Measurements from ENCODE around the gene PIK3R3. TPM values are rescaled to one million over a fixed set of nuclear protein-coding genes. Genes with fewer than 3 reads are reported as not detected.

The PIK3R3 gene
- polyA plus RNA-seq, 5 donors = 16.4 to 35.7 (median 22.5) TPM

DNA sequence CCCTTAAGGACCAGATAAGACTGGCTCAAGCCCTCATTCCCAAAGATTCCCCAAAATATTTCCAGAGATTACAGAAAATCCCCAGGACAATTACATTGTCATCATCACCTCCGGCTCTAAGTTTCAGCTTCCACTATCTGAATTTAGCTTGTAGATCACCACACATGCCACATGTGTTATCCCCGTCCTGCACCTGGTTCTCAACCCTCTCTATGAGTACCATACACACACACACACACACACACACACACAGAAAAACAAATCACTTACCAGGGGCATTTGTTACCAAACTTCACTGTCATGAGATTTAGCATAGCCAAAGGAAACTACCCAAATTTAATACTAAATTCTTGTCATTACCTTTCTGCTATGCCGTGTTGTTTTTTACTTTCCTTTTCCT, 27.1 kb upstream of the PIK3R3 start:
- DNase-seq = no peak

DNA sequence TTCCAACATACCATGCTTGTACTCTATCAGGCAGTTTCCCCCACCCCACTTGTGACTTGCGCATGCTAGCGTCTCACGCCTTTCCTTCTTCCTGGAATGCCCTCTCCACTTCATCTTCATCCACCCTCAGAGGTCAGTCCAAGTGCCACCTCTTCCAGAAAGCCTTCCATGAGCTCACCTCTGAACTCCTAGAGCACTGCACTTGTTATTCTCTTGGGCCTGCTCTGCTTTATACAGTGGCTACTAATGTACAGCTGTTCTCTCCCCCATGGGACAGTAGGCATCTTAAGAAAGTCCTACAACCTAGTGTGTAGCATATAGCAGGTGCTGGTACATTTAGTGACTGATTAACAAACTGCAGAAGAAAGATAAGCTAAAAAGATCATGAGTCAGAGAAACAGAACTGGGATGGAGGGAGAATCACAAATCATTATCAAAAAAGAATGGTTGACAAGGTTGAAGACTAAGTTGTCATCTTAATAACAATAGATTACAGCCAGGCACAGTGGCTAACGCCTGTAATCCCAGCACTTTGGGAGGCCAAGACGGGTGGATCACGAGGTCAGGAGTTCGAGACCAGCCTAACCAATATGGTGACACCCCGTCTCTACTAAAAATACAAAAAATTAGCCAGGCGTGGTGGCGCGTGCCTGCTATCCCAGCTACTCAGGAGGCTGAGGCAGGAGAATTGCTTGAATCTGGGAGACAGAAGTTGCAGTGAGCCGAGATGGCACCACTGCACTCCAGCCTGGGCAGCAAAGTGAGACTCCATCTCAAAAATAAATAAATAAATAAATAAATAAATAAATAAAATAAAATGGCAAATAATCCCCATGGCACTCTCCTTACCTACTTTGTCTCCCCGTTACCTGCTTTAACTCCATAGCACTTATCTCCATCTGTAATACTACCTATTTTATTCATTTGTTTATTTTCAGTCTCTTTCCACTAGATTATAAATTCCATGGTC, 26.2 kb upstream of the PIK3R3 start:
- no peak for DNase-seq

DNA sequence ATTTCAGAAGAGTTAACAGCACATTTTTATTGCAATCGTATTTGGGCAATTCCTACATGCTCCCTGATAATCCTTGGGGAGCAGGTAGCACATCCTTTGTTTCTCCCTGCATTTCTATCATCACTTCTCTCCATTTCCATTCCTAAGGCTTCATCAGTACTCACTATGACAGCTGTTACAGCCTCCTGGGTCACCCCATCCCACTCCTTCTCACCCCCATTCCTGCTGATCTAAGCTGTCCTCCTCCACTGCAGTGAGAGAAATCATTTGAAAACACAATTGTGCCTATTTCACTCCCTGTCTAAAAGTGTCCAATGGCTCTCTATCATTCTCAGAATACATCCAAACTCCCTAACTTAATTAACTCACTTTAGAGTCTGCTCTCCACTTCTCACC, 25.5 kb upstream of the PIK3R3 start:
- no peak for DNase-seq

DNA sequence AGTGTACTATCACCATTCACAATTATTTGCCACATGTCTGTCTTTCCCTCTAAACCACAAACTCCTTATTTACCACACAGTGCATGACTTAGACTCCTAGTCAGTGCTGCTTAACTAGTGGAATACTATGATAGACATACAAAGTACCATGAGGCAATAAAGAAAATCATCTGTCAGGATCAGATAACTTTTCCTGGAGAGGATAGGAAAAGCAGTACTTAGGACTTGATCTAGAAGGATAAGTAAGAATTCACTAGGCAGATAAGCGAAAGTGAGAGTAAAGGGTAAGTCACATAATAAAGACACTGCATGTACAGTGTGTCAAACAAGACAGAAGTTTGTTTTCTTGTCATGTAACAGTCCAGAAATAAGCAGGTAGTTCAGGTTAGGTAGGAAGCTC, 21.3 kb upstream of the PIK3R3 start:
- DNase-seq = no peak

DNA sequence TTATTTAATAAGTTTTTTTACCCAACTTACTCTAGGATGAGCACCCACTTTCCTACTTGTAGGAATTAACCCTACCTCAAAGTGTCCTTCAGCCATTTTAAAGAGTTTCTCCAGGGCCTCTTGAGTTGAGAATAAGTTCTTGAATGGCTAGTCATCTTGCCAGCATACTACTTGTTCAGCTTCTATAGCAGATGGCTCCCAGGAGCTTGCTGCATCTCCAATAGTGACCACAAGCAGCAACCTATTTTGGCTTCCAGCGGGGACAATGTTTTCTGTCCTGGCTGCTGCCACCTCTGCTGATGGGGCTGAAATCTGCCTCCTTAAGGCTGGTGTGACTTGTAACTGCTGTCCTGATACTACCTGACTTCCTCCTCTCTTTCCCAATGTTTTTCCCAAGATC, 20.8 kb upstream of the PIK3R3 start:
- DNase-seq = no peak

DNA sequence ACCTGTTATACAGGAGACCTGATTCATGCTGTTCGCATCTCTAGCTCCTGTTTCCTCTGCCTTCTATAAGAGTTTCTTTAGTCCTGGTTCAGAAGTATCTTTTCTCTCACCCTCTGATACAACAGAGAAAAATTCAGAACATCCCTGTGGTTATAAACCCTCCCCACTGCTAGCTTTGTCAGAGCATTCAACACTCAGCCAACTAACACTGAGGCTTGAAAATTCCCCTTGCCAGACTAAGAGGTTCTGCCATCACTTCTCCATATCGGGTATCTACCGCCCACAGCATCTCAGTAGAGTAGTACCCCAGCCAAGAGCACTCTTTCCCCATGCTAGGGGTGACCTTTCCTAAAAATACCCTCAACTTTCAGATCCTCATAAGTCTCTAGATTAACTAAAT, 19.6 kb upstream of the PIK3R3 start:
- no peak for DNase-seq

DNA sequence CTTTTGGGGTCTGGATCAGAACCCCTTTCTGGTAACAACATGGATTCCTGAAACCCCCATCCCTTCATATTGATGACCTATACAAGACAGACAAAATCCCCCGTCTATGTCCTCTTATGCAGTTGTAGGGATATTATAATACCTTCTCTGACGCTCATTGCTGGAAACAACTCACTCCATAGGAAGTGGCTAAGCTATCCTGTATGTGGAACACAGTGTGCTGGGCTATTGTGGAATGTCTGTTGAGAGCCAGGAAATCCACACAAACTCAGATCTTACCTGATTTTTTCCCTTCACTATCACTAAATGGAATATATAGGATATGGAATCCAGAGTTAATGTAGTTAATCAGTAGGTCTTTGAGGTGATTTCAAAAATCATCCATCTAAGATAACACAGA, 17.7 kb upstream of the PIK3R3 start:
- DNase-seq = no peak

DNA sequence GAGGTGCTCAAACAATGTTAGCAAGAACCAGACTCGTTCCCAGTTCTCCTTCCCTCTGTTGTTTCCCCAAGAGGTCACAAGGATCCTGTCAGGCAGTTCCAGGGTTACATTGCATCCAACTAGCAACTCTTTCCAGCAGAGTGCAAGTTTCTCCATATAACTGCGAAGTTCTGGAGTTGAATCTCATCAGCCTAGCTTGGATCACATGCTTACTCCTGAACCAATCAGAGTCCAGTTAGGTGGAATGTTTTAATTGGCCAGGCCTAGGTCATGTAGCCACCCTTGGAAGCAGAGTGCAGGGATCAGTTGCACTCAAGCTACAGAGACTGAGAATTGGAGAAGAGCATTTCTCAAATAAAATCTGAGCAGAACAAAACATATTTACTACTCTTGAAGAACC, 15.9 kb upstream of the PIK3R3 start:
- DNase-seq = no peak

DNA sequence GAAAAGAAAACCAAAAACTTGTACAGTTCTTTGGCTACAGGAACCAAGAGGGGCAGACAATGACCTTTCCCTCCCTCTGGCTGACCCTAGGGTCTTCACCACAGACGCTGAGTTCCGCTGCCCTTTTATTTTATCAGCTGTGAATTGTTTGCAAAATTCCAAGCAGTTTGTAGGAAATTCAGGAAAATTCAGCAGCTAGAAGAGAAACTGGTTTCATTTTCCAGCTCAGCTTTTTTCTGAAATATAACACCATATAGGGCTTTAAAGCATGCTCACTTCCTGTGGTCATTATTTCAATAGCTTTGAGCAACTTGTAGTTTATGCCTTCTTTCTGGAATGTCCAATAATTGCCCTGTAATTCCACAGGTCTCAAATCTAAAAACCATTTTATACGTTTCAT, 5.5 kb upstream of the PIK3R3 start:
- no peak for DNase-seq

DNA sequence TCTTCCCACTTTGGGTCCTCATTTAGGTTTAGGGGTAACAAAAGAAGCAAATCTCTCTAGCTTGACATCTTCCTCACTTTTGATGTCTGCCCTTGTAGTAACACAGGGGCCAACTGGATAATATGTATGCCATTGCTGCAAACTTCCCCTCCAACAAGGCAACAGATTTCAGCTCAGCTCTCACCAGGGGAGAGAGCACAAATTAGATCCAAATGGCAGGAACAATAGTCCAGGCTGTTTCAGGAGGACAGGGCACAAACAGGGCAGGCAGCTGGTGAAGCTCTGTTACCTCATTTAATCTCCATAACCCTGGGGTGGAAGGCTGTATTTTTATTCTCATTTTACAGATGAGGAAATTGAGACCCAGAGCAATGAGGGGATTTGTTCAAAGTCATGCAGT, 4.3 kb upstream of the PIK3R3 start:
- no peak for DNase-seq

DNA sequence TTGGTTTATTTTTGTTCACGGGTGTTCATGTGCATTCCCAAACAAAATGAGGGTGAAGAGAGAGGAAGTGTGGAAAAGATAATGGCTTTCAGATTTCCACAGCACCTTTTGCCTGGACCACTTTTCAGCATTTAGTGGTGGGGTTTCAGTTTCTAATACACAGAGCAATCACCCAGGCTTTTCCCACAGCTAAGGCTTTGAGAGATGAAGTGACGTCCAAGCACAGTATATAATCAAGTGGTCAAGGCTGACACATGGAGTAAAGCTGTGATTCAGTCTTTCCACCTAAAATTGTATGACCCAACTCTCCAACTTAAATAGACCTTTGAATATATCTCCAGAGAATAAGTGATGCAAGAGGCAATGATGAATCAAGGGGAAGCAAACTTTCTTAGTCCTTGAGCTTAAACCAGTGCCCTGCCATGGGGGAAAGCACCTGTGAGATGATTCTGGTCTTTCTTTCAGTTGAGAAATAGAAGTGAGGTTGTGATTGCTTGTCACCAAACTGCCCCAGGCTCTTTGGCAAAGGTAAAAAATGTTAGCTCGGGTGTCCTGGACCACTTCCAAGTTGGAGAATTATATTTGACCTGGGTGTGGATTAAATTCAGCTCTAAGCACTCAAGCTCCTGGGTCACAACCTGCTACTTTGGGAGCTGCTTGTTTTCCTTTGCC, 2.4 kb upstream of the PIK3R3 start:
- DNase-seq = no peak

DNA sequence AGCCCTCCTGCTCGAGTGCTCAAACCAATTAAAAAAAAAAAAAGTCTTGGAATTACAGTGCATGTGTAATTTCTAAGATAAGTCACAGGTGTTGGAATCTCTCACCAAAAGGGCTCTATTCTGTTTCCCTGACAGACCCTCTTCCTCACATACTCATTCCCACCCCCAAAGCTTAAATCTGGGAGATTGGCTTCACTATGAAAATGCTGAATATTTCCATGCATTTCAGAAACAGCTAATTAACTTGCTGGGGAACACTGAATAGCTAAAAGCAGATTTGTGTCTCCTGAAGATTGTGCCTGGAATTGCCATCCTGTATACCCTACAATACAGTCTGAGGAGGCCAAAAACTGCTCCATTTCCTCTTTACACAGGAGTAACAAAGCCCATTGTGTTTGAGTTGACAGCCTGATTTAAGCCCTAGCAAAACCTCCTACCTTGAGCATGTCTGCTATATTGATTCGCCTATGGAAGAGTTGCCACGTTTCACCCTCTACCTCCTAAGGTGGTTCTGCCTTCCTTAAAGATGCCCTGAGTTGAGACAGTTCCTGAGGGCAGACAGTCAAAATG, 1.4 kb upstream of the PIK3R3 start:
- no peak for DNase-seq

DNA sequence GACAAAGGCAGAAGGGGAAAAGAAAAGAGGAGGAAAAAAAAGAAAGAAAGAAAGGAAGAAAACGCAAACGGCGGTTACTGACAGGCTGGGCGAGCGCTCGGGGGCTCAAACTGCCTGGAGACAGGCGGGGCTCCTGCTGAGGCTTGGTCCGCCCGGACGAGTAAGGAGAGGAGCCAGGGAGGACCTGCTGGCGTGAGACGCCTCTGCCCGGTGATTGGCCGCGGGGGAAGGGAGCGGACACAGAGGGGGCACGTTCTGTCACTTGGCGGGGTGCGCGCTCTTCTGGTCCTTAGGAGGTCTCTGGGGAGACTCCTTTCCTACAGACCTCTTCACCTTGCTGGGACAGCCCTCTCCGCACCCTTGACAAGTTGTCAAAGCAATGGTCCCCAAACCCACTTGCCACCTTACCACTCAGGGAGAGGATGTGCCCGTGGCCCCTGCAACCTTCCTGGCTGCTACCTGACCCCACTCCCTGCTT, 791 bp upstream of the PIK3R3 start:
- DNase-seq = no peak

DNA sequence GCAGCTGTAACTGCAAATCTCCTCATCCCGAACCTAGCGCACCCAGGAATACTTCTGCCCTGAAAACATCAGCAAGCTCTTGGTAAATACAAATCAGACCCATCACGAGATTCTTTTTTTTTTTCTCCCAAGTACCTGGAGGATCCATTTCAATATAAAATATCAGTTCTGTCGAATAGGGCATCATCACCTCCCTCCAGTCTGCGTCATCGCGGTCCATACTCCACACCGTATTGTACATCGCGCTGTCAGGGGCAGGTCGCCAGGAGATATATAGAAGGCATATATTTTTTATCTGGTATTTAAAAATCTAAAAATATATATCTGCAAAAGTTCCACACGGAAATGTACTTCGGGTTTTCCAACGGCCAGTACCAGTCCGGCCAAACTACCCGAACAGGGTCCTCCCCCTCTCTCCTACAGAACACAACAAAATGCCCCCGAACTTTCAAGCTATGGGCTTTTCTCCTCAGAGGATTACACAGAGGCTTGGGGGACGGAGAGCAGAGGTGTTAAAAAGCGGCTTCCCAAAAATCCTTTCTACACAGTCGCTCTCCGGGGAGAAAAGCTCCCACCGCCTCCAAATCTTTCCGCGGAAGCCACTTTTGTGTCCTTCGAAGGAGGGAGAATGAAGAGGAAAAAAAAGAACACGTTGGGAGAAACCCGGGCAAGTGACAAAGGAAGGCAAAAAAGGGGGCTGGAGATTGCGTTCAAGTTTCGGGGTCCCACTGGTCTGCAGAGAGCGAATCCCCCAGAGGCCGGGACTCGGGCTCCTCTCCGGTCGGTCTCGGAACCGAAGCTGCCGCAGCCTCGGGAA, 509 bp downstream of the PIK3R3 start:
- peak in 1 of 2 donors; percentile 46 for DNase-seq

DNA sequence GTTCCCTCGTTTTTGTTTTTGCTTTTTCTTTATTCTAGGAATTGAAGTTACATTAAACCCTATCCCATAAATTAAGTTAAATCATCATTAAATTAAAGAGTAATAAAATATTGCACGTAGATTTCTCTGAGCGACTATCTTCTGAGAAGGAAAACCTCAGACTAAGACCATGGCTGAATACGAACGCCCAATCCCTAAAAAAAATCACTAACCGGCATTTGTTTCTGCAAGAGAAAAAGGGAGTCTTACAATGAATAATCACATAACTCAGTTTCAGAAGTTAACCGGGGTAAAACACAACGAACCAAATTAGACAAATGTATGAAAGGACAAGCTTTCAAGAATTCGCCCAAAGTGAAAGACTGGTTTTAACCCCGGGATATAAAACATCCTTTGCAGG, 1.3 kb downstream of the PIK3R3 start:
- DNase-seq = no peak

DNA sequence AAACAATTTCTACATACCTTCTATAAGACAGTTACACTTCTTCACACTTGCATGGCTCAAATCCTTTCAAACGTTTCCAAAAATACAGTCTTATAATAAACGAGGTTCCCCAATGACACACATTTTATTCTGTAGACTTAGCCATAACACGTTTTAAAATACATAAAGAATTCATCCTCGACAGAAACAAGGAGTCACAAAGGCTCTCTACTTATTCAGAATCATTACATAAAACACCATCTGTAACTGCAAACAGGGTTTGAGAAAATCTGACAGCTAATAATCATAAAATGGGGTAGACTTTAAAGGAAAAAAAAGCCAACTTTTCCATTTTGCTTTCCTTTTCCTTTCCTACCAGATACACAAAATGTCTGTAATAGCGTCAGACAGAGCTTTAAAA, 1.8 kb downstream of the PIK3R3 start:
- DNase-seq = no peak

DNA sequence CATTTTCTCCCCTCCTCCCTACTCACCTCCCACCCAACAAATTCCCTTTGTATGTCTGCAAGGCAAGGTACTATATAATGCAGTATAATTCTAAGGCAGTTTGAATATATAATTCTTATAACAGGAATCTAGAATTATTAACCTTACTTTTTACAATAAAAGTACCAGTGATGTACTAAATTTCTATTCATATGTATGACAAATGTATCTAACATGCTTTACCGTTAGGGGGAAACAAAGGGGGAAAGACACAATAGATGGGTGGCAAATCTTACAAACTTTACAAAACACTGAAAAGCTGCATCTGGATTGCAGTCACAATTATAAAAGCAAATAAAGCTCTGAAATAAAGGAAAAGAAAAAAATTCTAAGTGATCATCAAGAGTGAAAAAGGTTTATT, 2.3 kb downstream of the PIK3R3 start:
- DNase-seq = no peak

DNA sequence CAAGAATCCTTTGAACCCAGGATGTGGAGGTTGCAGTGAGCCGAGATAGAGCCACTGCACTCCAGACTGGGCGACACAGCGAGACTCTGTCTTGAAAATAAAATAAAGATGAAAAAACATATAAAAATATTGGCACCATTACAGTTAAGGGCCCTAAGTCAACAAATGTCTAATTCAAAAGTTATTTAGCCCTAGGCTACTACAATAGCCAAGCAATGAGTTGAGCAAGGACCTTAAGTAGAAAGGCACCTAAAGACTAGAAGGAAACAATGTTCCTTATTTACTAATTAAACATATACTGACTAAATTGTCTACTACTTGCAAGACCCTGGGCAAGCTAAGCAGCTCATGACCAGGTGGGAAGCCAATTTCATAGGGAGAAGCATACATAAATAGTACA, 4.1 kb downstream of the PIK3R3 start:
- DNase-seq = no peak

DNA sequence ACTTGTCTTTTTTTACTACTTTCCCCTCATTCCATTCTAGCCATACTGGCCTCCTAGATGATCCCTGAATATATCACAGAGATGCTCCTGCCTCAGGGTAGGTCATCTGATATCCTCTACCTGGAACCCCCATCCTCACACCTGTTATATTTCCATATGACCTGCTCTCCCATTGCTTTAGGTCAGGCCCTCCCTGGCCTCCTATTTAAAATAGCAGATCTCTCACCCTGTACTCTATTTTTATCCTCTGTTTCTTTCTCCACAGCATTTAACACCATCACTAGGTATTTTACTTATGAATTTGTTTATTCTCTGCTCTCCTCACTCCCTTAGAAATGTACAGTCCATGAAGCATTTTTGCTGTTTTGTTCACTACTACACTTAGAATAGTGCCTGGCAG, 13.6 kb downstream of the PIK3R3 start:
- no peak for DNase-seq

DNA sequence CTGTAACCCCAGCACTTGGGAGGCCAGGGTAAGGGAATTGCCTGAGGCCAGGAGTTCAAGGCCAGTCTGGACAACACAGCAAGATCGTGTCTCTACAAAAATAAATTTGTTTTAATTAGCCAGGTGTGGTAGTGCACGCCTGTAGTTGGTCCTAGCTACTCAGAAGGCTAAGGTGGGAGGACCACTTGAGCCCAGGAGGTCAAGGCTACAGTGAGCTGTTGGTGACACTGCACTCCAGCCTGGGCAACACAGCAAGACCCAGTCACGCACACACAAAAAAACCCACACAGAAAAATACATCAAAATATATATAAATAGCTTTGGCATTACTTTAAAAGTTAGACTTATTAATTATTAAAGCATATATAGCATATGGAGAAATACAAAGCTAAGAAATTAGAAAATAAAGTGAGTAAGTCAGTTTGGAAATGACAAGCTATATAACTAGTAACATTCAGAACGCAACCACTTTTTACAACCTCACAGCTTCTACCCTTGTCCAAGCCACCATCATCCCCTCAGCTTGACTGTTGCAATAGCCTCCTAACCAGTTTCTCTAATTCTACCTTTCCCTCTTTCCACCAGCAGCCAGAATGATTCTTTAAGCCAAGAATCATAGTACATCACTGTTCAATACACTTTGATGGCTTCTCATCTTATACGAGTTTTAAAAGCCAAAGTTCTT, 14.5 kb downstream of the PIK3R3 start:
- DNase-seq = no peak

DNA sequence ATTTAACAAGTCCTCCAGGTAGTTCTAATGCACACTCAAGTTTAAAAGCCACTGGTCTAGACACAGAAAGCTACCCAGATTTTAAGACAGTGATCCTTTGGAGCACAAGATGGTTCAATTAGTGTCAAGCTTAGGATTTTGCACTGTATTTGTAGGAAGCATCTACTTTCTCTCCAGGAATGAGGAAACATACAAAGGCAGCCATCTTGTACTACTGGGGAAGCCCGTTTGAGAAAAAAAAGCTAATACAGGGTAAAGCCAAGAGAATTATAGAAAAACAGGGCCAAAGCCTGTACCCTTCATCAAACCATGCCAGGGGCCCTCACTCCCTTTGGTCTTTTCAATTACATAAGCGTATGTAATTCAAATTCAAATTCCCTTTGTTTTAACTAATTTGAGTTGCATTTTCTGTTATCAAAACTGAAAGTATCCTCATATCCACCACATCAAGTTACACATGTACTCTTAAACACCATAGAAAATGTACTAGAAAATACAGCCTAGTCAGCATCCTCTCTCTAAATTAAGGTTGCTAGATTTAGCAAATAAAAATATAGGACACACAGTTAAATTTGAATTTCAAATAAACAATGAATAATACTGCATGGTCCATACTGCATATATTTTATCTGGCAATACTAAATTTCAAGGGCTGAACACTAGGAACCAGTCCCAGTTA, 17.4 kb downstream of the PIK3R3 start:
- no peak for DNase-seq

All from right lung (tissue), 5 donors.